ENCODE data around the gene NPEPL1.

Gene NPEPL1

GRCh38 chr20:58713801-58714339, 21.3 kb downstream of the NPEPL1 start:
- Histone ChIP-seq H3K4me3 (ENCODE audit: low read depth in 1 of 2, low read length in 2 of 2) (no peak overlapping the region), H3K9ac (ENCODE audit: low read length) (no peak overlapping the region), H3K27me3 (ENCODE audit: control insufficient read depth in 1 of 2, insufficient read depth in 2 of 2, low read length in 2 of 2) (no peaks in the 10 kb centered on the region), H3K36me3 (ENCODE audit: insufficient read depth, low read length) (no peaks in the 10 kb centered on the region), H3K4me1 (ENCODE audit: insufficient read depth, low read length) (no peaks in the 10 kb centered on the region), H3K9me3 (ENCODE audit: low read length) (no peaks in the 10 kb centered on the region), H3K27ac (ENCODE audit: low read depth, low read length) (no peak overlapping the region)

GRCh38 chr20:58714340-58714922, 21.8 kb downstream of the NPEPL1 start:
- Histone ChIP-seq H3K36me3 (ENCODE audit: insufficient read depth, low read length) (no peaks in the 10 kb centered on the region), H3K27ac (ENCODE audit: low read depth, low read length) (no peak overlapping the region)

GRCh38 chr20:58714923-58715351, 22.3 kb downstream of the NPEPL1 start:
- no peaks in the 10 kb centered on the region for H3K4me1 ChIP-seq (ENCODE audit: insufficient read depth, low read length)
- no peaks in the 10 kb centered on the region for H3K9me3 ChIP-seq (ENCODE audit: low read length)
- no peak overlapping the region for H3K4me3 ChIP-seq (ENCODE audit: low read depth in 1 of 2, low read length in 2 of 2)
- H3K27ac ChIP-seq (ENCODE audit: low read depth, low read length): no peak overlapping the region
- H3K9ac ChIP-seq (ENCODE audit: low read length): no peak overlapping the region
- no peaks in the 10 kb centered on the region for H3K27me3 ChIP-seq (ENCODE audit: control insufficient read depth in 1 of 2, insufficient read depth in 2 of 2, low read length in 2 of 2)
- no peaks in the 10 kb centered on the region for H3K36me3 ChIP-seq (ENCODE audit: insufficient read depth, low read length)

More at GRCh38 chr20:58714340-58714922, 21.8 kb downstream of the NPEPL1 start:
- no peaks in the 10 kb centered on the region for H3K4me1 ChIP-seq (ENCODE audit: insufficient read depth, low read length)
- no peak overlapping the region for H3K9ac ChIP-seq (ENCODE audit: low read length)
- no peak overlapping the region for H3K4me3 ChIP-seq (ENCODE audit: low read depth in 1 of 2, low read length in 2 of 2)
- H3K27me3 ChIP-seq (ENCODE audit: control insufficient read depth in 1 of 2, insufficient read depth in 2 of 2, low read length in 2 of 2): no peaks in the 10 kb centered on the region
- no peaks in the 10 kb centered on the region for H3K9me3 ChIP-seq (ENCODE audit: low read length)

- Histone ChIP-seq H3K4me1 (ENCODE audit: insufficient read depth, low read length) (no peaks in the 10 kb centered on the region), H3K36me3 (ENCODE audit: insufficient read depth, low read length) (no peaks in the 10 kb centered on the region), H3K4me3 (ENCODE audit: low read depth in 1 of 2, low read length in 2 of 2) (no peak overlapping the region), H3K9me3 (ENCODE audit: low read length) (no peaks in the 10 kb centered on the region), H3K27me3 (ENCODE audit: control insufficient read depth in 1 of 2, insufficient read depth in 2 of 2, low read length in 2 of 2) (no peaks in the 10 kb centered on the region), H3K9ac (ENCODE audit: low read length) (no peak overlapping the region), H3K27ac (ENCODE audit: low read depth, low read length) (no peak overlapping the region)
Observed at GRCh38 chr20:58715391-58715800, 22.8 kb downstream of the NPEPL1 start.

- Histone ChIP-seq H3K9ac (ENCODE audit: low read length) (no peak overlapping the region), H3K9me3 (ENCODE audit: low read length) (no peaks in the 10 kb centered on the region), H3K36me3 (ENCODE audit: insufficient read depth, low read length) (no peaks in the 10 kb centered on the region), H3K27me3 (ENCODE audit: control insufficient read depth in 1 of 2, insufficient read depth in 2 of 2, low read length in 2 of 2) (no peaks in the 10 kb centered on the region), H3K4me1 (ENCODE audit: insufficient read depth, low read length) (no peaks in the 10 kb centered on the region), H3K27ac (ENCODE audit: low read depth, low read length) (no peak overlapping the region), H3K4me3 (ENCODE audit: low read depth in 1 of 2, low read length in 2 of 2) (no peak overlapping the region)
Observed at GRCh38 chr20:58715801-58716475, 23.3 kb downstream of the NPEPL1 start.

- no peak overlapping the region for H3K27ac ChIP-seq (ENCODE audit: low read depth, low read length)
- no peaks in the 10 kb centered on the region for H3K27me3 ChIP-seq (ENCODE audit: control insufficient read depth in 1 of 2, insufficient read depth in 2 of 2, low read length in 2 of 2)
- no peak overlapping the region for H3K4me3 ChIP-seq (ENCODE audit: low read depth in 1 of 2, low read length in 2 of 2)
- H3K9me3 ChIP-seq (ENCODE audit: low read length): no peaks in the 10 kb centered on the region
- no peak overlapping the region for H3K9ac ChIP-seq (ENCODE audit: low read length)
- H3K4me1 ChIP-seq (ENCODE audit: insufficient read depth, low read length): no peaks in the 10 kb centered on the region
- H3K36me3 ChIP-seq (ENCODE audit: insufficient read depth, low read length): no peaks in the 10 kb centered on the region
Observed at GRCh38 chr20:58716476-58717277, 24.1 kb downstream of the NPEPL1 start.

GRCh38 chr20:58717278-58718091, 24.9 kb downstream of the NPEPL1 start:
- Histone ChIP-seq H3K36me3 (ENCODE audit: insufficient read depth, low read length) (no peaks in the 10 kb centered on the region), H3K4me3 (ENCODE audit: low read depth in 1 of 2, low read length in 2 of 2) (no peak overlapping the region), H3K9me3 (ENCODE audit: low read length) (no peaks in the 10 kb centered on the region), H3K27ac (ENCODE audit: low read depth, low read length) (no peak overlapping the region), H3K9ac (ENCODE audit: low read length) (no peak overlapping the region), H3K4me1 (ENCODE audit: insufficient read depth, low read length) (no peaks in the 10 kb centered on the region), H3K27me3 (ENCODE audit: control insufficient read depth in 1 of 2, insufficient read depth in 2 of 2, low read length in 2 of 2) (no peaks in the 10 kb centered on the region)

- H3K27ac ChIP-seq (ENCODE audit: low read depth, low read length): no peak overlapping the region
- no peaks in the 10 kb centered on the region for H3K36me3 ChIP-seq (ENCODE audit: insufficient read depth, low read length)
- H3K4me3 ChIP-seq (ENCODE audit: low read depth in 1 of 2, low read length in 2 of 2): no peak overlapping the region
- H3K9ac ChIP-seq (ENCODE audit: low read length): no peak overlapping the region
- no peaks in the 10 kb centered on the region for H3K27me3 ChIP-seq (ENCODE audit: control insufficient read depth in 1 of 2, insufficient read depth in 2 of 2, low read length in 2 of 2)
- H3K4me1 ChIP-seq (ENCODE audit: insufficient read depth, low read length): no peaks in the 10 kb centered on the region
- H3K9me3 ChIP-seq (ENCODE audit: low read length): no peaks in the 10 kb centered on the region
Observed at GRCh38 chr20:58718121-58718563, 25.5 kb downstream of the NPEPL1 start.

- H3K9ac ChIP-seq (ENCODE audit: low read length): no peak overlapping the region
- H3K36me3 ChIP-seq (ENCODE audit: insufficient read depth, low read length): no peaks in the 10 kb centered on the region
- no peaks in the 10 kb centered on the region for H3K27me3 ChIP-seq (ENCODE audit: control insufficient read depth in 1 of 2, insufficient read depth in 2 of 2, low read length in 2 of 2)
- no peaks in the 10 kb centered on the region for H3K4me1 ChIP-seq (ENCODE audit: insufficient read depth, low read length)
- H3K27ac ChIP-seq (ENCODE audit: low read depth, low read length): no peak overlapping the region
- no peak overlapping the region for H3K4me3 ChIP-seq (ENCODE audit: low read depth in 1 of 2, low read length in 2 of 2)
- H3K9me3 ChIP-seq (ENCODE audit: low read length): no peaks in the 10 kb centered on the region
Observed at GRCh38 chr20:58718729-58719128, 26.1 kb downstream of the NPEPL1 start.

- Histone ChIP-seq H3K4me1 (ENCODE audit: insufficient read depth, low read length) (no peaks in the 10 kb centered on the region), H3K4me3 (ENCODE audit: low read depth in 1 of 2, low read length in 2 of 2) (no peak overlapping the region), H3K27me3 (ENCODE audit: control insufficient read depth in 1 of 2, insufficient read depth in 2 of 2, low read length in 2 of 2) (no peaks in the 10 kb centered on the region), H3K27ac (ENCODE audit: low read depth, low read length) (no peak overlapping the region), H3K36me3 (ENCODE audit: insufficient read depth, low read length) (no peaks in the 10 kb centered on the region), H3K9ac (ENCODE audit: low read length) (no peak overlapping the region), H3K9me3 (ENCODE audit: low read length) (no peaks in the 10 kb centered on the region)
Observed at GRCh38 chr20:58719258-58719657, 26.7 kb downstream of the NPEPL1 start.

GRCh38 chr20:58719971-58720371, 27.4 kb downstream of the NPEPL1 start:
- Histone ChIP-seq H3K9me3 (ENCODE audit: low read length) (no peaks in the 10 kb centered on the region), H3K9ac (ENCODE audit: low read length) (no peak overlapping the region), H3K4me3 (ENCODE audit: low read depth in 1 of 2, low read length in 2 of 2) (no peak overlapping the region), H3K36me3 (ENCODE audit: insufficient read depth, low read length) (no peaks in the 10 kb centered on the region), H3K27me3 (ENCODE audit: control insufficient read depth in 1 of 2, insufficient read depth in 2 of 2, low read length in 2 of 2) (no peaks in the 10 kb centered on the region), H3K27ac (ENCODE audit: low read depth, low read length) (no peak overlapping the region), H3K4me1 (ENCODE audit: insufficient read depth, low read length) (no peaks in the 10 kb centered on the region)
